WTC11 (cell line): ENCODE measurements around the gene PSKH1. TPM values are rescaled to one million over a fixed set of nuclear protein-coding genes. Genes with fewer than 3 reads are reported as not detected.

Source experiments
- ATAC-seq: fragments of 200-7000 bp; cut with Tn5 transposase; 2 replicates; pipeline ENCODE4 v1.10.0; 2021; ENCODE audit warnings: mild to moderate bottlenecking, moderate library complexity
- CTCF ChIA-PET: fragments of 300-600 bp; sonication (Branson Sonifier 250); formaldehyde crosslinking; loops from one replicate; lab custom pipeline; 2021; ENCODE audit warnings: antibody characterized with exemption; lab: Charles Lee
- POLR2A ChIA-PET: fragments of 350-600 bp; sonication (Branson Sonifier 250); formaldehyde crosslinking; loops from one replicate; lab custom pipeline; 2021; ENCODE audit warnings: antibody characterized with exemption; lab: Charles Lee
- DNase-seq: peaks from one replicate; pipeline ENCODE4 v3.0.0; 2021; ENCODE audit warnings: low spot score
- H3K27ac Mint-ChIP-seq: 2 replicates; pipeline ENCODE4 v1.8.0; 2021; ENCODE audit warnings: mixed read lengths
- H3K27me3 Mint-ChIP-seq: 2 replicates; pipeline ENCODE4 v1.8.0; 2021; ENCODE audit warnings: low read depth, mild to moderate bottlenecking, moderate library complexity, mixed read lengths
- H3K36me3 Mint-ChIP-seq: 2 replicates; pipeline ENCODE4 v1.8.0; 2021; ENCODE audit warnings: mixed read lengths
- H3K4me1 Mint-ChIP-seq: 2 replicates; pipeline ENCODE4 v1.8.0; 2022; ENCODE audit warnings: mixed read lengths
- H3K4me3 Mint-ChIP-seq: 2 replicates; pipeline ENCODE4 v1.8.0; 2021; ENCODE audit warnings: mild to moderate bottlenecking, moderate library complexity, mixed read lengths
- H3K9me3 Mint-ChIP-seq: 2 replicates; pipeline ENCODE4 v1.8.0; 2021; ENCODE audit warnings: mixed read lengths
- E2F1 ChIP-seq: sonication (generic); formaldehyde crosslinking; IDR thresholded peaks from 2 replicates; pipeline ENCODE4 v1.8.0; 2022; ENCODE audit warnings: mild to moderate bottlenecking, missing genetic modification reagents
- FOXK1 ChIP-seq: sonication (generic); formaldehyde crosslinking; IDR thresholded peaks from 2 replicates; pipeline ENCODE4 v1.8.0; 2022; ENCODE audit warnings: mild to moderate bottlenecking, moderate library complexity, missing genetic modification reagents
- GRHL2 ChIP-seq: fragments of 250-450 bp; sonication (Bioruptor Pico); IDR thresholded peaks from 2 replicates; pipeline ENCODE4 v1.8.0; 2022; ENCODE audit warnings: mild to moderate bottlenecking, moderate library complexity; ENCODE audit not compliant: insufficient replicate concordance, severe bottlenecking
- IRF1 ChIP-seq: sonication (generic); formaldehyde crosslinking; IDR thresholded peaks from 2 replicates; pipeline ENCODE4 v1.8.0; 2023; ENCODE audit warnings: missing genetic modification reagents
- TEAD1 ChIP-seq: sonication (generic); formaldehyde crosslinking; IDR thresholded peaks from 2 replicates; pipeline ENCODE4 v1.8.0; 2022; ENCODE audit warnings: mild to moderate bottlenecking, missing genetic modification reagents
- TEAD4 ChIP-seq: sonication (generic); formaldehyde crosslinking; IDR thresholded peaks from 2 replicates; pipeline ENCODE4 v1.8.0; 2022; ENCODE audit warnings: mild to moderate bottlenecking, missing genetic modification reagents
- ZMAT4 ChIP-seq: fragments of 250-450 bp; sonication (Bioruptor Pico); IDR thresholded peaks from 2 replicates; pipeline ENCODE4 v1.9.0; 2021; ENCODE audit warnings: mild to moderate bottlenecking
- ZNF121 ChIP-seq: sonication (generic); formaldehyde crosslinking; IDR thresholded peaks from 2 replicates; pipeline ENCODE4 v1.8.0; 2023; ENCODE audit warnings: missing genetic modification reagents
- ZNF263 ChIP-seq: sonication (generic); formaldehyde crosslinking; IDR thresholded peaks from 2 replicates; pipeline ENCODE4 v1.8.1; 2022; ENCODE audit warnings: low read depth, mild to moderate bottlenecking, moderate library complexity, missing genetic modification reagents
- ZNF317 ChIP-seq: sonication (generic); formaldehyde crosslinking; IDR thresholded peaks from 2 replicates; pipeline ENCODE4 v1.8.1; 2023; ENCODE audit warnings: low read depth, mild to moderate bottlenecking, moderate library complexity, missing genetic modification reagents, borderline replicate concordance
- ZNF425 ChIP-seq: fragments of 250-450 bp; sonication (Bioruptor Pico); conservative IDR thresholded peaks from 2 replicates; pipeline ENCODE4 v1.9.0; 2021; ENCODE audit warnings: mild to moderate bottlenecking
- total RNA-seq: library from RNA; stranded (reverse); gene quantifications from 3 replicates; pipeline ENCODE4 v1.2.3, GENCODE V29; 2021
- TF ChIP-seq, protein P1 (sequence below): sonication (generic); formaldehyde crosslinking; IDR thresholded peaks from 2 replicates; pipeline ENCODE4 v1.8.0; 2023; ENCODE audit warnings: mild to moderate bottlenecking, missing genetic modification reagents
- TF ChIP-seq, protein P2 (sequence below): fragments of 250-450 bp; sonication (Bioruptor Pico); IDR thresholded peaks from 2 replicates; pipeline ENCODE4 v1.8.0; 2021; ENCODE audit warnings: mild to moderate bottlenecking

Gene PSKH1
- total RNA-seq, 1 experiment from 2014 or later = 32.6 TPM

DNA sequence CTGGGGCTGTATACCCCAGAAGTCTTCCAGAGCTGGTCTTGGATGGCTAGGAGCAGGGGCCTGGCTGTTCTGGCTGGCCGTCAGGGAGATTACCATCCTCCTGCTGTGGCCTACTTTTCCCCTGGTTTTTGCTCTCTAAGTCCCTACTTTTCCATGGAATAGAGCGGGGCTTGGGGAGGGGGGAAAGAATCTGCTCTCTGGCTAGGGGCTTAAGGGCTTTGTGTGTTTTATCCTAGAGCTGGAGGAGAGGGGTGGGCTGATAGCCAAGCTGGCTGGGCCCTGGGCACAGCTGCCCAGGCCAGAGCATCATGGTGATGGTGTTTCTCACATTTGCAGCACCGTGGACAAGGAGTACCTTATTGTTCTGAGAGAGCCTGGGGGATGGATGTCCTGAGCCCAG, 4.7 kb upstream of the PSKH1 start (continued):
- TF ChIP-seq, protein P1, sequence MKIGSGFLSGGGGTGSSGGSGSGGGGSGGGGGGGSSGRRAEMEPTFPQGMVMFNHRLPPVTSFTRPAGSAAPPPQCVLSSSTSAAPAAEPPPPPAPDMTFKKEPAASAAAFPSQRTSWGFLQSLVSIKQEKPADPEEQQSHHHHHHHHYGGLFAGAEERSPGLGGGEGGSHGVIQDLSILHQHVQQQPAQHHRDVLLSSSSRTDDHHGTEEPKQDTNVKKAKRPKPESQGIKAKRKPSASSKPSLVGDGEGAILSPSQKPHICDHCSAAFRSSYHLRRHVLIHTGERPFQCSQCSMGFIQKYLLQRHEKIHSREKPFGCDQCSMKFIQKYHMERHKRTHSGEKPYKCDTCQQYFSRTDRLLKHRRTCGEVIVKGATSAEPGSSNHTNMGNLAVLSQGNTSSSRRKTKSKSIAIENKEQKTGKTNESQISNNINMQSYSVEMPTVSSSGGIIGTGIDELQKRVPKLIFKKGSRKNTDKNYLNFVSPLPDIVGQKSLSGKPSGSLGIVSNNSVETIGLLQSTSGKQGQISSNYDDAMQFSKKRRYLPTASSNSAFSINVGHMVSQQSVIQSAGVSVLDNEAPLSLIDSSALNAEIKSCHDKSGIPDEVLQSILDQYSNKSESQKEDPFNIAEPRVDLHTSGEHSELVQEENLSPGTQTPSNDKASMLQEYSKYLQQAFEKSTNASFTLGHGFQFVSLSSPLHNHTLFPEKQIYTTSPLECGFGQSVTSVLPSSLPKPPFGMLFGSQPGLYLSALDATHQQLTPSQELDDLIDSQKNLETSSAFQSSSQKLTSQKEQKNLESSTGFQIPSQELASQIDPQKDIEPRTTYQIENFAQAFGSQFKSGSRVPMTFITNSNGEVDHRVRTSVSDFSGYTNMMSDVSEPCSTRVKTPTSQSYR (CRISPR knock-in tag) = no peak

GRCh38 chr16:67892375-67892774, 679 bp upstream of the PSKH1 start:
- Mint-ChIP-seq H3K9me3 (no peaks in the 10 kb centered on the region), H3K4me3 (peak overlapping the region; percentile 86), H3K36me3 (no peaks in the 10 kb centered on the region), H3K27me3 (no peaks in the 10 kb centered on the region), H3K27ac (peak overlapping the region; percentile 99)
- ChIA-PET POLR2A (interaction anchor here (0.7 to 2.3 kb wide), 8 partner anchors 9 to 330 kb away, joined by 3 to 9 read pairs (median 3); partner anchors contain the start of genes CTCF and NRN1L), CTCF (interaction anchor here (0.6 to 3.5 kb wide), 6 partner anchors 8 to 248 kb away, joined by 3 to 34 read pairs (median 3); partner anchors contain the start of gene NRN1L)
- DNase-seq = no peak
- TF ChIP-seq FOXK1 (CRISPR knock-in tag) (no peak), IRF1 (CRISPR knock-in tag) (no peak)
- TF ChIP-seq, all 79 proteins: peak for 0
- H3K4me1 Mint-ChIP-seq = peaks cover 15% of the 10 kb centered on the region
- no peak for ATAC-seq

DNA sequence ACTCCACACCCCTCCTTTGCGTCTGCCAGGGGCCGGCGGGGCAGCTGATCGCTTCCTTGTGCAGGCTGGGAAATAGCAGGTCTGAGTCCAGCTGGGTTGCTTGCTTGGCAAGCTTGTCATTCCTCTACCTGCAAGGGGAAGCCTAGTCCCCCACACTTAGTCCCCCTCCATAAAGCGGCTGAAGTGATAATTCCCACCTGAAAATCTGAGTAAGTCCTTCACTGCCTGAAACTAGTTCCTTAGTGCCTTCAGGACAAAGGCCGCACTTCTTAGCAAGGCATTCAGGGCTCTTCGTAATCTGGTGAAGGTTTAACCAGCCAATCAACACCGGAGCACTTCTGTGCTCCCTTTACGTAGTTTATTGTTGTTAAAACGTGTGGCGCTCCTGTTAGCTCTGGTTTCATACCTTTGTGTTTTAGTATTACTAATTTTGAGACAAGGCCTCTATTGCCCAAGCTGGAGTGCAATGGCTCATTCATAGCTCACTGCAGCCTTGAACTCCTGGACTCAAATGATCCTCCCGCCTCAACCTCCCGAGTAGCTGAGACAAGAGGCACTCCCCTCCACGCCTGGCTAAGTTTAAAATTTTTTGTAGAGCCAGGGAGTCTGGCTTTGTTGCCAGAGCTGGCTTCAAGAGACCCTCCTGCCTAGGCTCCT, 817 bp downstream of the PSKH1 start:
- H3K9me3 Mint-ChIP-seq = no peaks in the 10 kb centered on the region
- DNase-seq = peak; percentile 53
- peaks cover 15% of the 10 kb centered on the region for H3K4me1 Mint-ChIP-seq
- no peaks in the 10 kb centered on the region for H3K36me3 Mint-ChIP-seq
- TF ChIP-seq ZNF317 (no peak), ZNF263 (CRISPR knock-in tag) (0 out of 2 replicates have a peak, but pooled peaks have one; percentile 6), ZMAT4 (CRISPR knock-in tag) (no peak)
- no peaks in the 10 kb centered on the region for H3K27me3 Mint-ChIP-seq
- ChIA-PET CTCF (interaction anchor here (0.8 to 3.5 kb wide), 4 partner anchors 10 to 172 kb away, joined by 3 to 34 read pairs (median 4); partner anchors contain the start of genes NRN1L and NUTF2), POLR2A (interaction anchor here (0.6 to 2.3 kb wide), 5 partner anchors 10 to 85 kb away, joined by 3 to 9 read pairs (median 4); partner anchors contain the start of gene NRN1L)
- peak overlapping the region; percentile 97 for H3K4me3 Mint-ChIP-seq
- no peak for ATAC-seq
- H3K27ac Mint-ChIP-seq = peak overlapping the region; percentile 99

DNA sequence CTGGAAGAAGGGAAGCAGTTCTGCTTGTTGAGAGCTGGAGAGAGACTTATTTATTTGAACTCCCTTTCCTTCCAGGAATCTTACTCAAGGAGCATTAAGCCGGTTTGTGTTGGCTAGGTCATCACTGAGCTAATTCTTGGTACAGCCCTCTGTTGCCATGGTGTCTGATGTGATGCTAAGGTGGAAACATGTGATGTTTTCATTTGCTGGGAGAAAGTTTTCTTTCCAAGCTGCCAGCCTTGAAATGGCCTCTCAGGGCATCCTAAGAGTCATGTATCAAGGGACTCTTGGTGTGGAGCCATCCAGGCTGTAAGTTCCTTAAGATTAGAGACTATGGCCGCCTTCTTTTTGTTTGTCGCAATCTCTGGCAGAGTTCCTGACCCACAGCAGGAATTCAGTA, 4.2 kb downstream of the PSKH1 start:
- DNase-seq (no peak), ATAC-seq (no peak)
- Mint-ChIP-seq H3K36me3 (no peaks in the 10 kb centered on the region), H3K4me3 (no peak overlapping the region), H3K27ac (peak overlapping the region; percentile 52; the same call in 1 of the 2 replicates), H3K4me1 (peaks cover 14% of the 10 kb centered on the region), H3K27me3 (no peaks in the 10 kb centered on the region), H3K9me3 (no peaks in the 10 kb centered on the region)
- TF ChIP-seq ZNF121 = no peak
- TF ChIP-seq TEAD4 (CRISPR knock-in tag) = no peak
- TF ChIP-seq E2F1 (CRISPR knock-in tag) = no peak
- TF ChIP-seq TEAD1 (CRISPR knock-in tag) = no peak
- TF ChIP-seq GRHL2 = no peak
- no peak for TF ChIP-seq ZNF425 (CRISPR knock-in tag)
- TF ChIP-seq ZMAT4 (CRISPR knock-in tag) = no peak
- TF ChIP-seq, protein P2, sequence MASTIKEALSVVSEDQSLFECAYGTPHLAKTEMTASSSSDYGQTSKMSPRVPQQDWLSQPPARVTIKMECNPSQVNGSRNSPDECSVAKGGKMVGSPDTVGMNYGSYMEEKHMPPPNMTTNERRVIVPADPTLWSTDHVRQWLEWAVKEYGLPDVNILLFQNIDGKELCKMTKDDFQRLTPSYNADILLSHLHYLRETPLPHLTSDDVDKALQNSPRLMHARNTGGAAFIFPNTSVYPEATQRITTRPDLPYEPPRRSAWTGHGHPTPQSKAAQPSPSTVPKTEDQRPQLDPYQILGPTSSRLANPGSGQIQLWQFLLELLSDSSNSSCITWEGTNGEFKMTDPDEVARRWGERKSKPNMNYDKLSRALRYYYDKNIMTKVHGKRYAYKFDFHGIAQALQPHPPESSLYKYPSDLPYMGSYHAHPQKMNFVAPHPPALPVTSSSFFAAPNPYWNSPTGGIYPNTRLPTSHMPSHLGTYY = no peak
- CTCF ChIA-PET = interaction anchor here (1.4 to 3.2 kb wide), 4 partner anchors 13 to 234 kb away, joined by 3 to 15 read pairs (median 6); partner anchors contain the start of gene NRN1L
- POLR2A ChIA-PET = interaction anchor here (0.6 kb wide), 1 partner anchor 215 kb away, joined by 5 read pairs; no protein-coding TSS in a partner anchor
